DMS53 treated with DMSO at 0.1 percent for 48 hours (cell line): ENCODE measurements around the gene CDC42SE2.
"Not testable (repeated sequence)": the region's sequence is repeated elsewhere in the genome, so short reads cannot be mapped to it uniquely, and the experiment has no call there.

Source experiments
- DNase-seq: peaks from one replicate; lab custom pipeline; 2025; ENCODE audit not compliant: unreplicated experiment; lab: John Stamatoyannopoulos, UW

Gene CDC42SE2

DNA sequence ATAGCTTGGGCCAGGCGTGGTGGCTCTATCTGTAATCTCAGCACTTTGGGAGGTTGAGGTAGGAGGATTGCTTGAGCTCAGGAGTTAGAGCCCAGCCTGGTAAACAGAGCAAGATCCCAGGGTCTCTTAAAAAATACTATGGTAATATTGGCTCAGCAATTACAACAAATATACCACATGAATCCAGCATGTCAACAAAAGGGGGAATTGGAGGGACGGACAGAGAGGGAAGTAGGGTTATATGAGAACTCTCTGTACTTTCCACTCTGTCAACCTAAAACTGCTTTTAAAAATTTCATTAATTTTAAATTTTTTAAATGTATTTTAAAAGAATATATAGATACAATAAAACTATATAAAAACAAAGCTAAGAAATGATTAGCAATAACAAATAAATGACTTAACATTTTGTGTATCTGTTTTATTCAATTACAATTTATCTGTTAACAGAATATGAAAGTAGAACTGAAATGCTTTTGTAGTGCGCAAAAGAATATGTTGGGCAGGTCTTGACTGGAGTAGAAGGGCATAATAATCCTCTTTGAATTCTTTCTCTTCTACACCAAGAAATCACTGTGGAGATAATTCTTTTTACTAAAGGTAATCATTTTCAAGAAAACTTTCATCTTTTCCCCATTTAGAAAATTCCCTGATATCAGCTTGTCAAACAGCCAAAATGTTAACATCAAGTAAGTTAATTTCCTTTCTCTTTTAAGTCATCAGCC is 12.9 kb upstream of the CDC42SE2 start:
- no peak for DNase-seq

DNA sequence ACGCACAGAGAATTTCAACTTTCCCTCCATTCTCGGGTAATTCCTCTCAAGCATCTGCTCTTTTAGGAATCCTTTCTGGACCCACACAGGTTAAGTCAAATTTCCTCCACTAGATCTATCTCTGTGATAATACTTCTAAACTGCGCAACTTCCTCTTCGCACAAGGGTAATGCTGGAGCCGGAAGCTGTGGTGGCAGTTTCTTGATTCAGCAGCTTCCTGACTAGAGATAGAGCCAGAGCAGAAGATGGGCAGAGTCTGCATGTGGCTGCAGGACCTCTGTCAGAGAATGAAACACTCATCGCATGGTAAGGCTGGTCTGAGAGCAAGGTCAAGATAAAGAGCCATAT is 11.1 kb upstream of the CDC42SE2 start:
- DNase-seq: no peak

DNA sequence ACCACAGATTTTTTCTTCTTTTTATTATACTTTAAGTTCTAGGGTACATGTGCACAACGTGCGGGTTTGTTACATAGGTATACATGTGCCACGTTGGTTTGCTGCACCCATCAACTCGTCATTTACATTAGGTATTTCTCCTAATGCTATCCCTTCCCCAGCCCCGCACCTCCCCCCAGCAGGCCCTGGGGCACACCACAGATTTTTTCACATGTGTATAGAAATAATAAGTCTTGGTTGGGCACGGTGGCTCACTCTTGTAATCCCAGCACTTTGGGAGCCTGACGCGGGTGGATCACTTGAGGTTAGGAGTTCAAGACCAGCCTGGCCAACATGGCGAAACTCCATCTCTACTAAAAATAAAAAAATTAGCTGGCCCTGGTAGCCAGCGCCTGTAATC is 9.8 kb upstream of the CDC42SE2 start:
- not testable (repeated sequence) for DNase-seq

DNA sequence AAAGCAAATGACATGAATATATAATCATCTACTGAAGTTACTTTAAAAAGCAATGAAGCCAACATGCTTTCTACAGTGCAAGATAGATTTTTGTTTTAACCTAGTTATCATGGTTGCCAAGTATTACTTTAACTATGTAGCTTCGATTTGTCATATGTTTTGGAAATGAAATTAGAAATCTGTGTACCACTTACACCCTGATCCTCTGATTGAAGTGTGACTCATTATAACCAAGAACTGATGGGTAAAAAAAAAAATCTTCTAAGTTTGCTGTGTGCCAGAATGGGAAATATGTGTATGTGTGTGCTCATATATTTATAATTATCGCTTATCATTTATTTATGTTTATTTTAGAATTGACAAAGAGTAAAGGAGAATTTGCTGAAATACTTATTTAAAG is 9.1 kb upstream of the CDC42SE2 start:
- DNase-seq: no peak

DNA sequence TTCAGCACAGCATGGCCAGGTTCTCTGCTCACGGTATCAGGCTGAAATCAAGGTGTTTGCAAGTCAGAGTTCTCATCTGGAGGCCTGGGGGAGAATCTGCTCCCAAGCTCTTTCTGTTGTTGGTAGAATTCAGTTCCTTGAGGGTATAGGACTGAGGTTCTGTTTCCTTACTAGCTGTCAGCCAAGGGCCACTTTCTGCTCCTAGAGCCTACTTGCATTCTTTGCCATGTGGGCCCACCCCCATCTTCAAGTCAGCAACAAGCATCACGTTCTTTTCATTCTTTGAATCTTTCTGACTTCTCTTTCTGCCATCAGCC is 7.4 kb upstream of the CDC42SE2 start:
- DNase-seq: no peak

DNA sequence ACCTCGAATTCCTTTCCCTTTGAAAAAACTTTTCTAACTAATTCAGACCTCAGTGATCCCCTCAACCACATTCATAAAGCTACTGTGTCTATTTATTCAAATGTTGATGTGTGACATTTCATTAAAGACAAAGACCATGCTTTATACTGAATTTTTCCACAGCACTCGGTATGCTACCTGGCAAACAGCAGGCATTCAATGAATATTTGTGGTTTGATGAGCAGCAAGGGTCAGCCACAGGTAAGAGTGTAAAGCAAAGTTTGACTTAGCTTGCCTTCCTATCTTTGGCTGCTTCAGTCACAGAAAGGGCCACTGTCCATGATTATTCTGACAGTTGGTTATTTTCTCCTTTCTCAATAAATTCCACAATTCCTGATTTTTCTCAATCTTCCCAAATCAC is 5.1 kb upstream of the CDC42SE2 start:
- DNase-seq: no peak

DNA sequence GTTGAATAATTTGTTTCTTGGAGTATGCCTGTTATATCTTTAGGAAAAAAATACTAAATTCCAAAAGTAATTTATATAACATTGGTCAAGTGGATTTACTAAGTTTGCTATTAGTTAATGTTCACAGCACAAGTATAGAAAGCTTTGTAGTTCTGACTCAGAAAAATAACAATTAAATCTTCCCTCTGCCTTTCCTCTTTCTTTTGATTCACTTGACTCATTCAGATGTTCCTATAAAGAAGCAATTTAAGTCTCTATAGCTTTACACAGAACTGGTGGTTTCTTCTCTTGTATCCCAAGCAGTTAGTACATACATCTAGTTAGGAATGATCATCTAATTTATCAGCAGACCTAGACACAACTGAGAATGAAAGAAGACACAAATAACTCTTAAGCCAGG is 4.5 kb upstream of the CDC42SE2 start:
- DNase-seq: no peak

DNA sequence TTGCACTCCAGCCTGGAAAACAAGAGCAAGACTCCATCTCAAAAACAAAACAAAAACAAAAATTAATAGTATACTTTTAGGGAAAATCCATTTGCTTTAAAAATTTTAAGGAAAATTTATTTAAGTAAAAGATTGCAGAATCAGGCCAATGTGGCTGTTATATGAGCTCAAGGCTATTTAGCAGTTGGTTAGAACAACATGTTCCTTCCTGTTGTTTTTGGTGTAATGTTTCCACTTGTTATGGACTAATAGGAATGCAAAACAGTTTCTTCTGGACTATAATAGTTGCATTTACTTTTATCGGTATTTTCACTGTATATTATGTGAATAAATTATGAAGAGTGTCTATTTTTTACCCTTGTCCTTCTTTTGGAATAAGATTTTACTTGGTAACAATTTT is 3.0 kb upstream of the CDC42SE2 start:
- no peak for DNase-seq

DNA sequence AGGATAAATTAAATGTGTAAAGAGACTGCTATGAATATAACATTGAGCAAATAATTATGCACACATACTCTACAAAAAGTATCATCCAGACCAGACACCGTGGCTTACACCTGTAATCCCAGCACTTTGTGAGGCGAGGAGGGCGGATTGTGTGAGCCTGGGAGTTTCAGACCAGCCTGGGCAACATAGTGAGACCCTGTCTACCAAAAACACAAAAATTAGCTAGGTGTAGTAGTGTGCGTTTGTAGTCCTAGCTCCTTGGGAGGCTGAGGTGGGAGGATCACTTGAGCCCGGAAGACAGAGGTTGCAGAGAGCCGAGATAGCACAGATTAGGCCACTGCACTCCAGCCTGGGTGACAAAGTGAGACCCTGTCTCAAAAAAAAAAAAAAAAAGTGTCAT is 2.4 kb upstream of the CDC42SE2 start:
- DNase-seq: no peak

DNA sequence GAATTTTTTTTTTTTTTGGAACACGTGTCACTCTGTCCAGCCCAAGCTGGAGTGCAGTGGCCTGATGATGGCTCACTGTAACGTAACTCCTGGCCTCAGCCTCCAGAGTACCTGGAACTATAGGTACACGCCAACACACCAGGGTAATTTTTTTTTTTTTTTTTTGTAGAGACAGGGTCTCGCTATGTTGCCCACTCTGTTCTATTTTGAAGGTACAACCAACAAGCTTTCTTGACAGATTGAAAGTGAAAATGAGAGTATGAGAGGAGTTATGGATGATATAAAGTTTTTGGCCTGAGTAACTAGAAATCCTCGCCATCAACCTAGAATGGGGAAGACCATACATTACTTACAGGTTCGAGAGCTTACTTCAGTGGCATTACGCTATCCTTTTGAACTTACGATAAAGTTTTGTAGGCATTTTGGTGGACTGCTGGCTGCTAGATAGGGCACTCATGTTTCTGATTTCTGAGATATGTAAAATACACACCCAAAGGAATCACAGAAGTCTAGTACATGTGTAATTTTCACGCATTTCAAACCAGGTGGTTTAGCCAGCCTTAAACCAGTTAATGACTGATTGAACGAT is 806 bp upstream of the CDC42SE2 start:
- DNase-seq: peak; percentile 47

DNA sequence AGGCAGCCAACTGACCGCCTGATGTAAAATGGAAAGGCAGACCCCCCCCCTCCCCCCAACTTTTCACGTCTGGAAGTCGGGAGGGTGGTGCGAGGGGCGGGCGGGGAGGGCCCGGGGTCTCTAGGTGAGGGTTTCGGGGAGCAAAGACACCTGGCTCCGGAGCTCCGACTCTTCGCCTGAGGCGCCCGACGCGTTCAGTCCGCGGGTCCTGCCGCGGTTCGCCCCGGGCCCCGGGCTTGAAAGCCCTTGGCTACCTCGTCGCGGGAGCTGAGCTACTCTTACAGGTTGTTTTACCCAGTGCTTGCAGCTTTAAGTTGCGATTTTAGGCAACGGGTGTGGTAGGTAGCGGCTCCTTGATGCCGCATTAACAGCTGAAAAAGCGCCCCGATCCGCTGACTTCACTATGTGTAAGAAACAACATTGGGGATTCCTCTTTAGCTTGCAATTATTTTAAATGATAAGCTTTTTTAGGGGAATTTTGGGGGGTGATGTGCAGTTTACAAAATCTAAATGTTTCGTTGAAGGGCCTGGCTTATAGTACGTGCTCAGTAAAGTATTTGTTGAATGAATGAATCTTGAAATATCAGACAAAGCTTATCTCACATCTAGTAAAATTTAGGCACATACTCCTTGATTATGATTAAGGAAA is 722 bp downstream of the CDC42SE2 start:
- peak; percentile 32 for DNase-seq

DNA sequence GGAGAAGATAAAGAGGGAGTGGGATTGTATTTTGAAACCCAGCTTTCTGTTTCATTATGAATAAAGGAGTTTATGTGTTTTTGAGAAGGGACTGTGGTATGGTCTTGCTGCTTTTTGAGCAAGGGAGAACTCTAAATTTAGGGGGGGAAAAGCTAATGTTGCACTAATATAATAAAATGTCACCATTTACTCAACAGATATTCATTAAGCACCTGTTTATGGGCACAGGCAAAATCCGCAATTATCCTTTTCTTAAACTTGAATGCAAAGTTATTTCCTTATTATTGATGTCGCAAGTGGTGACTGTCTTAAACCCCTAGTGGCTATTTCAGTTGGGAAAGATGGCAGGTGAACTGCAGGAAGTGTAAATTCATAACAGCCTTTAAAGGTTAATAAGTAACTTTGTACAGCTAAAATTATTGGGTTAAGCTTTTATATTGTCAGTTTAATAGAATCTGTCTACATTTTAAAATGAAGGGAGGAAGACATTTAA is 1.5 kb downstream of the CDC42SE2 start:
- DNase-seq: peak; percentile 62

DNA sequence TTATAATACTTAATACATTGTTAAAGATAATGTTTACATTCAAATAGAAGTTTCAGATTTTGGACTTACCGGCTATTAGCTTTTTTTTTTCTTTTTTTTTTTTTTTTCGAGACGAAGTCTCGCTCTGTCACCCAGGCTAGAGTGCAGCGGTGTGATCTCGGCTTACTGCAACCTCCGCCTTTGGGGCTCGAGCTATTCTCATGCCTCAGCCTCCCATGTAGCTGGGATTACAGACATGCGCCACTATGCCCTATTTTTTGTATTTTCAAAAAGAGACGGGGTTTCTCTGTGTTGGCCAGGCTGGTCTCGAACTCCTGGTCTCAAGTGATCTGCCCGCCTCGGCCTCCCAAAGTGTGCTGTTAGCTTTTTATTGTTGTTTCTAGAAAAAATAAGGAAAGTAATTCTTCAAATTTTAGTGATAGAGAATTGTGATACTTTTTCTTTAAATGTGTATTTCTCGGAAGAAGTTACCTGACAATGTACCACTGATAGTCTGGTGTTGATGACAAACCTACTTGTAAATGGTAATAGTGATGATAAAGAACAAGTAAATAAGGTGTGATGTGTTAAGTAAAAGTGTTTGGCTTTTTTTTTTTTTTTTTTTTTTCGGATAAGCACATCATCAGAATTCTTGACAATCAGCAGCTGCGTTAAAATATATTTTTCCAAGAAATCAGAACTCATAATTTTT is 2.7 kb downstream of the CDC42SE2 start:
- DNase-seq: no peak

DNA sequence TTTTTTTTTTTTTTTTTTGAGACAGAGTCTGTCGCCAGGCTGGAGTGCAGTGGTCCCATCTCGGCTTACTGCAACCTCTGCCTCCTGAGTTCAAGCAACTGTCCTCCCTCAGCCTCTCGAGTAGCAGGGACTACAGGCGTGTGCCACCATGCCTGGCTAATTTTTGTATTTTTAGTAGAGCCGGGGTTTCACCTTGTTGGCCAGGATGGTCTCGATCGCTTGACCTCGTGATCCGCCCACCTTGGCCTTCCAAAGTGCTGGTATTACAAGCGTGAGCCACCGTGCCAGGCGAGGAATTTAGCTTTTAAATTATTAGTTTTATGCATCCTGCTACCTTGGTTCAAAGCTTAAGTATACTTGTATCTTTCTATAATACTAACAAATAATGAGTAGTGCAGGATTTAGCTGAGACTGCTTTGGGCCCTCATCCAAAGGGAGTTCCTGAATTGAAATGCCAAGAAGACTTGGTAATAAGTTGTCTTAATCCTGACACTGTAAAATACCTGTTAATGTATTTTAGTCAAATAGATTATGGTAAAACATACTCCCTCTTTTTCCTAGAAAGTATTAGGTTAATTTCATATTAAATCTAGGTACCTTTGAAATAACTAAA is 5.0 kb downstream of the CDC42SE2 start:
- DNase-seq: no peak

DNA sequence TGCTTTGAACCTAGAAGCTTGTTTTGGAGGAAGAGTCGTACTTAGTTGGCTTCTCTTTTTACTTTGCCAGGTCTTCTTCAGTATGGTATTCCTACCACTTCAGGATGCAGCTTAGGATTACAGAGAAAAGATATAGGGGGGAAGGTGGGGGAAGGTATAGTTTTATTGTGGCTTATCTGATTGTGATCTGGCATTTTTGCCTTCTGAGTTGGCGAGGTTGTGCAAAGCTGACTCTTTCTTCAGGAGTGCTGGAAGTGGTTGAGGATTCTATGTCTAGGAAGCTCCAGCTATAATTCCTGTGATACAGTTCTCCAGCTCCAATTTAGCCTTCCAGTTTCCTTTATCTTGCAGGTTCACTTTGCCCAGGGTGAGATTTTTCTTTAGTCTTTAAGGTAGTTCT is 7.0 kb downstream of the CDC42SE2 start:
- DNase-seq: no peak

DNA sequence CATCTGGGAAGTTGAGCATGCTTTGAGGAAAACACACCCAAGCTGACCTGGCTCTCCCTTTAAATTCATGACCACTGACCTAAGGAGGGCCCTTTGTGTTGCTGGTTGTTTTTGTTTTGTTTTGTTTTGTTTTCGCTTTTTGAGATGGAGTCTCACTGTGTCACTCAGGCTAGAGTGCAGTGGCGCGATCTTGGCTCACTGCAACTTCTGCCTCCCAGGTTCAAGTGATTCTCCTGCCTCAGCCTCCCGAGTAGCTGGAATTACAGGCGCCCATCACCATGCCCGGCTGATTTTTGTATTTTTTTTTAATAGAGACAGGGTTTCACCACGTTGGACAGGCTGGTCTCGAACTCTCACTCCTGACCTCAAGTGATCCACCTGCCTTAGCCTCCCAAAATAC is 8.0 kb downstream of the CDC42SE2 start:
- DNase-seq: not testable (repeated sequence)

DNA sequence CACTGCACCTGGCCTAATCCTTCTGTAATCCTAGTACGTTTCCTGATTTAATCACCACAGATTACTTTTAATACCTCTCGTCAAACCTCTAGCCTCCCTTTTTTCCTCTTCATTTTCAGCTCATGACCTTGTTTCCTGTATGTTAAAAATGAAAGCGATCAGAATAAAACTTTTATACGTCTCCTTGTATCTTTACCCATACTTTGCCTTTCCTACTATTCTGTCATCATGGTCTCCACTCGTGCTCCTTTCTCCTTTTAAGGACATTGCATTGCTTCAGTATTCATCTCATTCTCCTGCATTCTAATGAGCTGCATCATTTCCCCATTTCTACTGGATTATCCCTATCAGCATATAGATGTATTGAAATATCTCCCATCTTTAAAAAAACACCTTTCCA is 8.5 kb downstream of the CDC42SE2 start:
- DNase-seq: no peak

DNA sequence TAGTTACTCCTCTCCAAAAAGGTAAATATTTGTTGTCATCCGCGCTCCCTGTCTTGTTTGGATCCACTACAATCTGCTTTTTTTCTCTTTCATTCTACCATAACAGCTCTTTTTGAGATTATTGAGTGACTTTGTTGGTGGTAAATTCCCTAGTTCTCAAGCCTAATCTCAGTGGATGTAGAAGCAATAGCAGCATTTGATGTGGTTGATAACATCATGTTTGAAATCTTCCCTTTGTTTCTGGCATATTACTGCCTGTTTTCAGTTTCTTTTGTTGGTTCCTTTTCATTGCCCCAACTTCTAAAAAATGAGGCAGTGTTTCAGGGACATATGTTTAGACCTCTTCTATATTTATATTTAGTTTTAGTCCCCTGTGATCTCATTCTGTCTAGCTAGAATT is 8.9 kb downstream of the CDC42SE2 start:
- peak; percentile 11 for DNase-seq

DNA sequence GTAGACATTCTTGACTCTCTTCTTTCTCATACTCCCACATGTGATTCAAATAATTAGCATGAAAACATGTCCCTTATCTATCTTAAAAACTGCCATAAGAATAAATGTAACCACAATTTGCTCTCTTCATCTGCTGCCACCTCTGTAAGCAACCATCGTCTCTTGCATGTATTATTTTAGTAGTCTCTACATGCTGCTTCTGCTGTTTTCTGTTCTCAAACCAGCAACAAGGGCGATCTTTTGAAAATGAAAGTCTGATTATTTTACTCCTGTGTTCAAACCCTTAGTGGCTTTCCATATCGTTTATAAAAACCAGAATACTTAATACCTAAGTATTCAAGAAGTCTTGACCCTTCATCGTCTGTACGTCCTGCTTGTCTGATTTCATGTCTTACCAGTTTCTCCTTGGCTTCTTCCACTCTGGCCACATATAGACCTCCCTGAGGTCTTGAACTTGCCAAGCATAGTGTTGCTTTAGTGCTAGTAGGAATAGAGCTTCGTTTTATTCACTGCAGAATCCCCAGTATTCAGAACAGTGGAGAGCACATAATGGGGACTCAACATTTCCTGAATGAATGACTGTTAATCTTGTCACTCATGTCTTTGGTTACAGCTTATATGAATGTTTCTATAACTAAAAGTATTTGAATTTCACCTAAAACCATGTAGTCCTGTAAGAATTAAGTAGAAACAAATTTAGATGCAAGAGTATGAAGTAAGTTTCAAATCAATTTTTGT is 10.6 kb downstream of the CDC42SE2 start:
- DNase-seq: no peak

DNA sequence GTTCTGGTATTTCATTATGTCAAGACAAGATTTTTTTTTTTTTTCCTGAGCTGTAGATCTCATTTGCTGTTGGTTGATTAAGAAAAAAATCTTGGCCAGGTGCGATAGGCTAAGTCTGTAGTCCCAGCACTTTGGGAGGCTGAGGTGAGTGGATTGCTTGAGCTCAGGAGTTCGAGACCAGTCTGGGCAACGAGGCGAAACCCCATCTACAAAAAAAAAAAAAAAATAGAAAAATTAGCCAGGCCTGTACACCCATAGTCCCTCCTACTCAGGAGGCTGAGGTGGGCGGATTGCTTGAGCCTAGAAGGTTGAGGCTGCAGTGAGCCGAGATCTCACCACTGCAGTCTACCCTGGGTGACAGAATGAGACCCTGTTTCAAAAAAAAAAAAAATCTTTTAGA is 12.2 kb downstream of the CDC42SE2 start:
- DNase-seq: no peak

DNA sequence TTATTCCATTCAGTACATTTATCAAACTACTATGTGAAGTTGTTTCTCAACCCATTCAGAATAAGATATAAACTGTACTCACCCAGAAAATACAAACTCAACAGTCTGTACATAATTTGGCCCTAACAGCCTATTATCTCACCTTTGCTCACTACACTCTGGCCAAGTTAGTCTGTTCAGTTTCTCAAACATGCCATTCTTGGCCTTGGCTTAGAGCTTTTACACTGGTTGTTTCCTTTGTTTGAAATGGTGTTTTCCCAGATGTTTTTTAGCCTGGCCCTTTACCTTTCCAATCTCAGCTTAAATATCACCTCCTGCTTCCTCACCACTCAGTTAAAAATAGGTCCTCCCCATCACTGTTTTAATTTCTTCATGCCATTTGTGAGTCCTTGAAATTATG is 13.6 kb downstream of the CDC42SE2 start:
- no peak for DNase-seq
